GM13977 (cell line): ENCODE measurements around the gene SYCE3.

ENCODE experiments used
- DNase-seq: peaks from one replicate; pipeline ENCODE4 v3.0.0; 2012; ENCODE audit warnings: low spot score
- in situ Hi-C: fragments of 300-500 bp; cut with MboI; formaldehyde crosslinking; loops from one replicate; pipeline ENCODE4 v1.12.0; 2022; ENCODE audit warnings: low sequenced_read_pairs, low pct_unique_long_range_greater_than_20kb, mixed read lengths, inconsistent platforms; ENCODE audit not compliant: unreplicated experiment
- TF ChIP-seq, protein P1 (sequence below): IDR thresholded peaks from 2 replicates; pipeline ENCODE4 v1.5.1; 2012; ENCODE audit warnings: mild to moderate bottlenecking, control low read depth; ENCODE audit not compliant: insufficient read depth; ENCODE audit errors: extremely low read depth, missing control alignments

The SYCE3 gene

DNA sequence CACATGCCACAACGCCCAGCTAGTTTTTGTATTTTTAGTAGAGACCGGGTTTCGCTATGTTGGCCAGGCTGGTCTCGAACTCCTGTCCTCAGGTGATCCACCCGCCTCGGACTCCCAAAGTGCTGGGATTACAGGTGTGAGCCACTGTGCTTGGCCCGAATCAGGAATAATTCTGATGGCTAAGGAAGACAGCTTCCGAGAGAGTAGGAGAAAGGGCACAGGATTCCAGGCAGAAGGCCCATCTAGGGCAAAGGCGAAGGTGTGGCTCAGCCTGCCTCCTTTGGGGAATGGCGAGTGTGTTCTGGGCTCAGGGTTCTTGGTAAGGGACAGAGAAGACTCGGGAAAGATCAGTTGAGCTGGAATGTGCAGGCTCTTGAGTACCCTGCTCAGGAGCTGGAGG, 1.6 kb upstream of the SYCE3 start:
- DNase-seq, result no peak
- TF ChIP-seq, protein P1, sequence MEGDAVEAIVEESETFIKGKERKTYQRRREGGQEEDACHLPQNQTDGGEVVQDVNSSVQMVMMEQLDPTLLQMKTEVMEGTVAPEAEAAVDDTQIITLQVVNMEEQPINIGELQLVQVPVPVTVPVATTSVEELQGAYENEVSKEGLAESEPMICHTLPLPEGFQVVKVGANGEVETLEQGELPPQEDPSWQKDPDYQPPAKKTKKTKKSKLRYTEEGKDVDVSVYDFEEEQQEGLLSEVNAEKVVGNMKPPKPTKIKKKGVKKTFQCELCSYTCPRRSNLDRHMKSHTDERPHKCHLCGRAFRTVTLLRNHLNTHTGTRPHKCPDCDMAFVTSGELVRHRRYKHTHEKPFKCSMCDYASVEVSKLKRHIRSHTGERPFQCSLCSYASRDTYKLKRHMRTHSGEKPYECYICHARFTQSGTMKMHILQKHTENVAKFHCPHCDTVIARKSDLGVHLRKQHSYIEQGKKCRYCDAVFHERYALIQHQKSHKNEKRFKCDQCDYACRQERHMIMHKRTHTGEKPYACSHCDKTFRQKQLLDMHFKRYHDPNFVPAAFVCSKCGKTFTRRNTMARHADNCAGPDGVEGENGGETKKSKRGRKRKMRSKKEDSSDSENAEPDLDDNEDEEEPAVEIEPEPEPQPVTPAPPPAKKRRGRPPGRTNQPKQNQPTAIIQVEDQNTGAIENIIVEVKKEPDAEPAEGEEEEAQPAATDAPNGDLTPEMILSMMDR, result no peak
- in situ Hi-C loops, result no loop called here

DNA sequence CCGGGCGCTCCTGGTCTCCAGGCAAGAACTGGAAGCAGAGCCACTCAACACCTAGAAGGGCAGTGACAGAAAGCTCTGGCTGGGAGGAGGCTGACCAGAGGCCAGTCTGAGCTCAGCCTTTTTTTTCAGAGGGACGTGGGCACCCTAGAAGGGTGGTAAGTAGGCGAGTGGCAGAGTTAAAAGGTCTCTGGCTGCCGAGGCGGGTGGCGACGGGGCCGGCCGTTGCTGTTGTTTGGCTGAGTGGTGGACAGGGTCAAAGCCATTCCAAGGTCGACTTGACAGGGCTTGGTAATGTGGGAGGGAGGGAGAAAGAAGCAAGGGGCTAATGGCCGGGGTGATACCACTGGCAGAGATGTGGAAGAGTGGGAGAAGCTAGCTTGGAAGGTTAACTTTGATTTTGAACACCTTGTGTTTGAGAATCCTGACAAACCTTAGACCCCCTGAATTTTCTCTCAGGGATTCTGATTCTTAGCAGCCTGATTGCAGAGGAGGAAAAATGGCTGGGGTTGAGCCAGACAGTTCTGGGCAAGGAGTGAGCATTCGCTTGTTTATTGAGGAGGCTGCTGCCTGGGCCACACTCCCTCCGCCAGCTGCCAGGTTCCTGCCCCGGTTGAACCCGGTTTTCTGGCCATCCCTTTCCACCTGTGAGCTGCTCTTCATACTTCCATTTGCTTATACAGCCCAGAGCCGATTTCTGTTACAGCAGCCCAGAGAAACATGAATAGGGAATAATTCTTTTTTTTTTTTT, 868 bp upstream of the SYCE3 start:
- TF ChIP-seq, protein P1, result no peak
- DNase-seq, result no peak
- in situ Hi-C loops, result no loop called here

DNA sequence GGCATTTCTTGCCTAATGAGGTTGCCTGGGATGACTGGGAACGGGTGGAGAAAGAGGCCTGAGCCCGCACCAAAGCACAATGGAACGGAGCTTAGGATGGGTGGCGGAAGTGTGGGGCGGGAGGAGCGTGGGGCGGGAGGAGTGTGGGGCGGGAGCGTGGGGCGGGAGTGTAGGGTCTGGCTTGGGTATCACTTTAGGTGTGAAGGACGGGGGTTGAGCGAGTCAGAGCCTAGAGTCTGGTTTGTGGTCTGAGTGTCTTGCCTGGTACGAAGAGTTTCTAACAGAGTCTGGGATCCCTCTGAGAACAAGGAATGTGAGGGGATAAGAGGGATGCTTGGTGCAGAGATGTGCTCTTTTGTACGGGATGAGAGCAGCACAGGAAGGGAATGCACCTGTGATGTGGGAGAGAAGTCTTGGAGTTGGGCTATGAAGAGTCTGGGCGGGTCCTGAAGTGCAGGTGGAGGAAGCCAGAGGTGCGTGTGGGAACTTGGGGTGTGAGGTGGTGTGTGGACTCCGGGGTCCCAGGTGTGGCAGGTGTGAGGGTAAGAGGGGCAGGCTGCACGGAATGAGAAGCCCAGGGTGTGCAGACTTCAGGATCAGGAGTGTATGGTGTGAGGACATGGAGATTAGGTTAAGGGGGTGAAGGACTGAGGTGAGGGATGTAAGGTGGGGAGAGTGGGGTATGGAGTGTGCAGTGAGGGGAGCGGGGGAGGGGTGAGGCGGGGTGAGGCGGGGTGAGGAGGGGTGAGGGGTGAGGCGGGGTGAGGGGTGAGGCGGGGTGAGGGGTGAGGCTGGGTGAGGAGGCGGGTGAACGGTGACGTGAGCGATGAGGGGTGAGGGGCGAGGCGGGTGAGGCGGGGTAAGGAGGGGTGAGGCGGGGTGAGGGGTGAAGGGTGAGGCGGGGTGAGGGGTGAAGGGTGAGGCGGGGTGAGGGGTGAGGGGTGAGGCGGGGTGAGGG, 1.0 kb downstream of the SYCE3 start:
- TF ChIP-seq, protein P1, result no peak
- DNase-seq, result no peak
- in situ Hi-C loops, result no loop called here

DNA sequence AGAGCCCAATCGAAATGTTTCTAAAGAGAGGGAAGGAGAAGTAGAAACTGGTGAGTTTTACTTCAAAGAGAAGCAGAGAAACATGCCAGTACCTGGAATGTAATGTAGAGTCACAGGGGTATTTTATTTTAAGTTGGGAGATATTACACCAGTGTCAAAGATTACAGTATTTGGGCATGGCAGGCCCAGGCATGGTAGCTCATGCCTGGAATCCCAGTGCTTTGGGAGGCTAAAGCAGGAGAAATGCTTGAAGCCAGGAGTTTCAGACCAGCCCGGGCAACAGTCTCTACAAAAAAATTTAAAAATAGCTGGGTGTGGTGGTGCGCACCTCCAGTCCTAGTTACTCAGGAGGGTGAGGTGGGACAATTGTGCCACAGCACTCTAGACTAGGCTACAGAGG, 2.7 kb downstream of the SYCE3 start:
- TF ChIP-seq, protein P1, result no peak
- no peak for DNase-seq
- in situ Hi-C loops, result no loop called here

DNA sequence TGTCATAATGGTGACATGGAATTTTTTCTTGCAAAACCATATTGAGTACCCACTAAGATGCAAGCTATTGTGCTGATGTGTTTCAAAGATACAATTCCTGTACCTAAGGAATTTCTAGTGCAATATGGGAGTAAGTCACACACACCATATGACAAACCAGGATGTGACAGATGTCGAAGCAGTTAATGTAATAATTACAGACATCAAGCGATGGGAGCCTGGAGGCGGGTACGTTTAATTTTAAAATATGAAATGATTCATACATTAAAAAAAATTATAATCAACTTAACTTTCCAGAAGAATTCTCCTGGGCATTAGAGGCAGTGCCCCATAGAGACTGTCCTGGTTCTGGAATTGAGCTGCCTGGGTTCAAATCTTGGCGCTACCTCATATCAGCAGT, 6.0 kb downstream of the SYCE3 start:
- TF ChIP-seq, protein P1, result no peak
- in situ Hi-C loops, result no loop called here
- DNase-seq, result no peak

DNA sequence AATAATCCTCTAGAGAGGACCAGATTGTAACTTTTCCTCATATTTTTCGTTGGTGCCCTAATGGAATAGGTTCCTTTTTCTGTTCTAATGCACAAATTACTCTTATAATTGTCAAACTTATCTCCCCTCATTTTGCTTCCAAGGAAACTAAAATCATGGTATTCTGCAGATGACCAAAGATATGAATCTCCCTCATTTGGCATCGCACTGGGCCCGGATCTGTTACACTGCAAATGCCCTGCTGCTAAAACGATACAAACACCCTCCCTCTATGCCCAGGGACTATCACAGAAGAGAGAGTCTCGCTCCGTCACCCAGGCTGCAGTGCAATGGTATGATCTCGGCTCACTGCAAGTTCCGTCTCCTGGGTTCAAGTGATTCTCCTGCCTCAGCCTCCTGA, 9.4 kb downstream of the SYCE3 start:
- in situ Hi-C loops, result no loop called here
- DNase-seq, result no peak
- TF ChIP-seq, protein P1, result no peak
